Measurements from ENCODE around the gene CDH13.

- TF ChIP-seq CTCF (IDR thresholded peaks at IDR 0.05) (no peak), POLR2A (IDR thresholded peaks at IDR 0.05) (no peak)
Observed at GRCh38 chr16:83227336-83227735, 600.6 kb downstream of the CDH13 start.

Measured in adrenal gland (tissue), 5 donors.